HFFc6 (cell line): ENCODE measurements around the gene UPK3B. TPM values are rescaled to one million over a fixed set of nuclear protein-coding genes. Genes with fewer than 3 reads are reported as not detected.
"Not testable (repeated sequence)": the region's sequence is repeated elsewhere in the genome, so short reads cannot be mapped to it uniquely, and the experiment has no call there.

Source experiments
- DNase-seq: peaks from one replicate; pipeline ENCODE4 v3.0.0-alpha.2; 2018
- H3K27ac Mint-ChIP-seq: 2 replicates; pipeline ENCODE4 v1.8.0; 2020; ENCODE audit warnings: mild to moderate bottlenecking, mixed read lengths
- H3K27me3 Mint-ChIP-seq: 2 replicates; pipeline ENCODE4 v1.8.0; 2021; ENCODE audit warnings: mild to moderate bottlenecking, moderate library complexity, mixed read lengths; ENCODE audit not compliant: insufficient read depth
- H3K36me3 Mint-ChIP-seq: 2 replicates; pipeline ENCODE4 v1.8.0; 2021; ENCODE audit warnings: low read depth, mixed read lengths
- H3K4me1 Mint-ChIP-seq: 2 replicates; pipeline ENCODE4 v1.8.0; 2020; ENCODE audit warnings: low read depth, mixed read lengths
- H3K4me3 Mint-ChIP-seq: 2 replicates; pipeline ENCODE4 v1.8.0; 2020; ENCODE audit warnings: mild to moderate bottlenecking, moderate library complexity, mixed read lengths
- H3K9me3 Mint-ChIP-seq: 2 replicates; pipeline ENCODE4 v1.8.0; 2020; ENCODE audit warnings: mild to moderate bottlenecking, mixed read lengths
- CTCF ChIP-seq: fragments of 200-600 bp; sonication (generic); IDR thresholded peaks from 2 replicates; pipeline ENCODE4 v1.5.0; 2021; ENCODE audit warnings: antibody characterized with exemption, mild to moderate bottlenecking
- total RNA-seq, 6 experiments: library from RNA; stranded (reverse); fragmentation: NEBNext Ultra II Directional; extraction: Animal tissue kit (Norgen Biotek cat#: 25700); gene quantifications; 2 replicates in 1 of 6; 3 replicates in 5 of 6; pipeline ENCODE4 v1.2.3, GENCODE V29; 2021

Gene UPK3B
- total RNA-seq, 6 experiments from 2014 or later: 0.41 TPM; not detected in 5

DNA sequence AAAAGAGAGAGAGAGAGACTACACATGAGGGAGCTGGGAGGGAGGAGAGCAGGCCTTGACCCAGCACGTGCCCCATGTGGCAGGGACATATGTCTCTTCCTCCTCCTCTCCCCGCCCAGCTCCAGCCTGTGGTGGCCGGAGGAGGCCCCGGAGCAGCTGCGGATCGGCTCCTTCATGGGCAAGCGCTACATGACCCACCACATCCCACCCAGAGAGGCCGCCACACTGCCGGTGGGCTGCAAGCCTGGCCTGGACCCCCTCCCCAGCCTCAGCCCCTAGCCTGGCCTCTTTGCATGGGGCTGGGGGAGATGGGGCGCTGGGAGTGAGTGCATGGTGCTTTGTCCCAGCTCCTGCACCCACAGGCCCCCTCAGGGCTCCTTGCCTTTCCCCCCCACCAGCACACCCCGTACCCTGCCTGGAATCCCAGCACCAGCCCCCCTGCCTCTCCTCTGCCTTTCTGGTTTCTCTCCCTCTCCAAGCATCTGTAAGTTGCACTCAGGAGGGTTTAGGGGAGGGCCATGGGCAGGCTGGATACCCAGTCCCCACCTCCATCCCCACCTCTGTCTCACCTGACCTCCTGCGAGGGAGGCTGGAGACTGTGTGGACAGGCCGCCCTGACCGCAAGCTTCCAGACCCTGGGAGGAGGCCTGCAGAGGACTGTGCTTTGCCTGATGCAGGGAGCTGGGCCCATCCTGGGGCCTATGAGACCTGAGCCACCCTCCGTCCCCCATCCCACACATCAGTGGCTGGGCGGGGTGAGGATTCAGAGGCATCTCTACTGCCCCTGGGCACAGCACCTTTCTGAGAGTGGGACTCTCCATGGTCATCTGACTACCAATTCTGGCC is 4.8 kb downstream of the UPK3B start:
- Mint-ChIP-seq H3K27ac (no peak overlapping the region), H3K4me3 (no peak overlapping the region), H3K36me3 (no peaks in the 10 kb centered on the region), H3K9me3 (no peaks in the 10 kb centered on the region), H3K27me3 (no peaks in the 10 kb centered on the region), H3K4me1 (no peaks in the 10 kb centered on the region)
- DNase-seq: no peak
- TF ChIP-seq CTCF: no peak

DNA sequence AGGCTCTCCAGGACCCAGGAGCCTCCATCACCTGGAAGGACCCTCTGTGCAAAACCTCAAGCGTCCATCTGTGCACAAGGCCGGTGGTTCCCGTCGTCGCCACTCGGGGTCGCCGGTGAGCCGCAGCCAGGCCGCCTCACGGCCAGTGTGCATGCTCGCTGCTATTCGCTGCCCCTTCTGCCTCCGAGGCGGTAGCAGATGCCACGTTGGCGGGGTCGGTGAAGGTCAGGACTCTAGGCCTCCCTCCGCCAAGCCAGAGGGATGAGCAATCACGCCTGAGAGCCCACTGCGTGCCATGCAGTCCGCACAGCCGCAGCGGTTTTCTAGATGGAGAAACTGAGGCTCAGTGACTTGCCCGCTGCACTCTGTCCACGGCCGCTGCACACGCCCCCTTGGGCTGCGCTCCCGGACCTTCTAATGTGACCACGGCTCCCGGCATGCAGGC is 5.7 kb downstream of the UPK3B start:
- Mint-ChIP-seq H3K27me3 (no peaks in the 10 kb centered on the region), H3K9me3 (no peaks in the 10 kb centered on the region), H3K36me3 (no peaks in the 10 kb centered on the region), H3K4me3 (no peak overlapping the region), H3K27ac (no peak overlapping the region), H3K4me1 (no peaks in the 10 kb centered on the region)
- no peak for TF ChIP-seq CTCF
- DNase-seq: no peak

GRCh38 chr7:76516932-76517331 is 6.6 kb downstream of the UPK3B start:
- H3K4me1 Mint-ChIP-seq, H3K36me3 Mint-ChIP-seq, H3K27me3 Mint-ChIP-seq, H3K9me3 Mint-ChIP-seq, H3K4me3 Mint-ChIP-seq, H3K27ac Mint-ChIP-seq, DNase-seq: not testable (repeated sequence)

DNA sequence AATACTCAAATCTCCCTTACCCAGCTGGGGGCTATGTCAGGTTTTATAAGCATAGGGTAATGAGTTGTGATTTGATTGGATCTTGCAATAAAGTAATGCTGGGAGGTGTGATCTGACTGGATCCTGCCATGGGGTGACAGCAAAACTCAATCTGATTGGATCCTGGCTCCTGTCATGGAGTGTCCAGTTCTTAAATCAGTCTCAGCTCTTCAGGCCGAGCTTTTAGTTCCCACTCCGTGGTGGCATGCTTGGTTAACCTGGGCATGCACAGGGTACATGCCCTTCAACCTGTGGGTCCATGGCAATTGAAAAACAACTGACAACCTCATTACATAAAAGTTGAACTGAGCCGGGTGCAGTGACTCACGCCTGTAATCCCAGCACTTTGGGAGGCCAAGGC is 15.8 kb downstream of the UPK3B start:
- not testable (repeated sequence) for H3K36me3 Mint-ChIP-seq

DNA sequence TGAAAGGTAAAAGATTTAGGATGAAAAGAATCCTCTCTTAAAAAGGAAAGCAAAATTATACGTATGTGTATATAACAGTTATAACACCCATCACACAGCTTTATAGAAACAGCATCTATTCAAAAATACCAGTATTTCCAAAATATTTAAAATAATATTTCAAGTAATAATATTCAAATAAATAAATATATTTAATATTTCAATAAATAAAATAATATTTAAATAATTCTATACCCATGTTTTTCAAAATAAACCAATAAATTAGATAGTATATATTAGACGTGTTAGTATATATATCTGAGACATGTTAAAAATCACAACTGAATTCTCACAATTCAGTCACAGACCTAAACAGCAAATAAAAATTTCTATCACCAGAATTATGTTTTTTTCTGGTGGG is 21.3 kb downstream of the UPK3B start:
- H3K36me3 Mint-ChIP-seq, H3K27ac Mint-ChIP-seq, H3K27me3 Mint-ChIP-seq, H3K9me3 Mint-ChIP-seq, H3K4me1 Mint-ChIP-seq, DNase-seq, H3K4me3 Mint-ChIP-seq: not testable (repeated sequence)

More for the DNA sequence above, 15.8 kb downstream of the UPK3B start:
- H3K4me3 Mint-ChIP-seq, H3K27ac Mint-ChIP-seq, H3K4me1 Mint-ChIP-seq, H3K9me3 Mint-ChIP-seq, DNase-seq, H3K27me3 Mint-ChIP-seq: not testable (repeated sequence)

DNA sequence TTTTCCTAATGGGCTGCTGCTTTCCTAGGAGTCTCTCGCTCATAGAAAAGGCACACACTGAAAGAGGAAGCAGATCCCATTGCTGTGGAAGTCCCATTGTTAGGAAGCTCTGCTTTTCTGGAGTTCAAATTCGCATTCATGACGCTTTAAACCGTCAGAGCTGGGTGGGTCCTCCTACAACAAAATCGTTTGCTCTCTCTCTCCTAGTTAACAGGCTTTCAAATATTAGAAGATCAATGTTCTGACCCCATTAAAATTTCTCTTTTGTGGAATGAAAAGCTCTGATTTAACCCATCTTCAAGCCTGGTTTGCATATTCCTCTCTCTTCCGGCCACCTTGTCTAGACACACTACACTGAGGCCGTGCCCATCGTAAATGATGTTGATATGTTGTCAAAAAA is 32.8 kb downstream of the UPK3B start, which contains the start of gene SPDYE16:
SPDYE16 (minus strand) TSS at position 101 of the 400 bp plus-strand sequence. CDS start 1,838 bp downstream, outside the sequence.
- not testable (repeated sequence) for H3K36me3 Mint-ChIP-seq, H3K9me3 Mint-ChIP-seq, DNase-seq, H3K27me3 Mint-ChIP-seq, H3K4me1 Mint-ChIP-seq, H3K27ac Mint-ChIP-seq, H3K4me3 Mint-ChIP-seq

DNA sequence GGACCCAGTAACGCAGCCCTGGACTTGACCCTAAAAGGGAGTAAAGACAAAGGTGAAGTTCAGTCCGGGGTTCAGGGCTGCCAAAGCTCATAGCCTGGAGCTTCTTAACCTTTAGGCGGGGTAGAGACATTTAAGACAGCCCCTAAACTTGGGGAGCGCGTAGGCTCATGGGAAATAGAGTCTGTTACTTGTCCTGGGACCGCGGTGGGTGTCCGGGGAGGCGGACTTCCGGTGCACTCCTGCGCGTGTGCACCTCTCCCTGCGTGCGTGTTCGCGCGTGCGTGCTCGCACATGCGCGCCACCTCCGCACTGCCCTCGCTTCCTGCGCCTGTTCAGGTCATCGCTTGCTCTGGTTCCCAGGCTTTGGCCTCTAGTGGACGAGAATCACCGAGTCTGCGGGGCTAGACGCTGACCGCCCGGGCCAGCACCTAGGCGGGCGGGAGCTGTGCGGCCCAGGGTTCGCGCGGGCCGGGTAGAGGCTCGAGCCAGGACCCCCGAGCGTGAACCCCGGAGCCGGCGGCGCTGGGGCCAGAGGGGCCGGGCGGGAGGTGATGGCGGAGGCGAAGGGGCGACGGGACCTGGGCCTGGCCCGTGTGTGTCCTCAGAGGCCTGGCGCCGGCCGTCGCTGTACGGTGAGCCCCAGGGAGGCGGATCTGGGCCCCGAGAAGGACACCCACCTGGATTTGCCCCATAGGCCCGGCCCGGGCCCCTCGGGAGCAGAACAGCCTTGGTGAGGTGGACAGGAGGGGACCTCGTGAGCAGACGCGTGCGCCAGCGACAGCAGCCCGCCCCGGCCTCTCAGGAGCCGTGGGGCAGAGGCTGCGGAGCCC is 38.9 kb downstream of the UPK3B start:
- peak overlapping the region; percentile 83 for H3K27ac Mint-ChIP-seq
- H3K27me3 Mint-ChIP-seq, H3K9me3 Mint-ChIP-seq: not testable (repeated sequence)
- peaks cover 13% of the 10 kb centered on the region; the same call in 1 of the 2 replicates for H3K36me3 Mint-ChIP-seq
- peak overlapping the region; percentile 96 for H3K4me3 Mint-ChIP-seq
- peak; percentile 79 for DNase-seq
- peaks cover 23% of the 10 kb centered on the region for H3K4me1 Mint-ChIP-seq

DNA sequence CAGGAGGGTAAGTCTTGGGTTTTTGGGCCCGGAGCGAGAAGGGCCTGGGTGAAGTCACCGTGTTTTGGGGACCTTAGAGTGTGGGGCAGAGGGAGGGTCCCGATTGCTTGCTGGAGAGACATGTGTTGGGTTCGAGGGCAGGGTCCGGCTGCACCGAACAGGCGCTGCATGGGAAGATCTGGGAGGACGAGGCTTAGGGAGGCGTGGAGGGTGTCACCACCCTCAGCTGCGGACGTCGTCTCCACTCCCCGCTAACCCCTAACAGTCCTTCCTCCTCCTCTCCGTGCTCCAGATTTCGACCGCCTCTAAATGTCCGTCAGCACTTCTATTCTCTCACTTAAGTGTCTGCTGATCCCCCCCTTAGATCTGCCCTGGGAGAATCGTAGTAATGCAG is 39.5 kb downstream of the UPK3B start:
- not testable (repeated sequence) for H3K27me3 Mint-ChIP-seq, H3K9me3 Mint-ChIP-seq, DNase-seq
- Mint-ChIP-seq H3K4me1 (peaks cover 23% of the 10 kb centered on the region), H3K4me3 (peak overlapping the region; percentile 96), H3K27ac (peak overlapping the region; percentile 83), H3K36me3 (peaks cover 15% of the 10 kb centered on the region)

GRCh38 chr7:76551992-76552391 is 41.6 kb downstream of the UPK3B start:
- not testable (repeated sequence) for H3K4me3 Mint-ChIP-seq

GRCh38 chr7:76559685-76560084 is 49.3 kb downstream of the UPK3B start:
- Mint-ChIP-seq H3K27ac (0 out of 2 replicates have a peak overlapping the region, but pooled peaks have one; percentile 12), H3K36me3 (peaks cover 19% of the 10 kb centered on the region), H3K4me1 (peaks cover 13% of the 10 kb centered on the region)
- H3K9me3 Mint-ChIP-seq, H3K27me3 Mint-ChIP-seq, H3K4me3 Mint-ChIP-seq, DNase-seq: not testable (repeated sequence)

More at GRCh38 chr7:76551992-76552391, 41.6 kb downstream of the UPK3B start:
- DNase-seq, H3K27me3 Mint-ChIP-seq, H3K9me3 Mint-ChIP-seq, H3K27ac Mint-ChIP-seq: not testable (repeated sequence)
- Mint-ChIP-seq H3K36me3 (peaks cover 21% of the 10 kb centered on the region), H3K4me1 (peaks cover 29% of the 10 kb centered on the region)

- H3K4me3 Mint-ChIP-seq, H3K27me3 Mint-ChIP-seq, H3K9me3 Mint-ChIP-seq, DNase-seq, H3K27ac Mint-ChIP-seq: not testable (repeated sequence)
- Mint-ChIP-seq H3K36me3 (peaks cover 16% of the 10 kb centered on the region), H3K4me1 (peaks cover 13% of the 10 kb centered on the region)
These were observed 49.8 kb downstream of the UPK3B start for GRCh38 chr7:76560157-76560556.
